Natural killer cell (primary cell): ENCODE results near the gene PRRG4. TPM values are rescaled to one million over a fixed set of nuclear protein-coding genes. Genes with fewer than 3 reads are reported as not detected.
A peak's percentile ranks its signal among the peaks of the same experiment; 100 is the strongest.
"Not testable (repeated sequence)": the region's sequence is repeated elsewhere in the genome, so short reads cannot be mapped to it uniquely, and the experiment has no call there.

Experiments
- ATAC-seq, 3 donors: fragments of 150-1000 bp in 2 of 3; fragments of 200-7000 bp in 1 of 3; cut with Tn5 transposase; 1 replicate in 1 of 3; 2 replicates in 2 of 3; pipeline ENCODE4 v1.10.0; 2021; ENCODE audit warnings: mild to moderate bottlenecking in 2 of 3, moderate library complexity in 2 of 3
- DNase-seq, 2 donors: peaks; one replicate each; pipeline versions ENCODE4 v3.0.0 to v3.0.0-alpha.2; 2013 to 2021; ENCODE audit warnings: mixed read lengths in 1 of 2
- H3K27ac ChIP-seq: one replicate; pipeline ENCODE4 v1.5.1; 2013; ENCODE audit warnings: mild to moderate bottlenecking, low read length
- H3K27me3 ChIP-seq: one replicate; pipeline ENCODE4 v1.6.1; 2013; ENCODE audit warnings: low read length; ENCODE audit not compliant: control insufficient read depth, insufficient read depth
- H3K36me3 ChIP-seq: one replicate; pipeline ENCODE4 v1.6.1; 2013; ENCODE audit warnings: low read length; ENCODE audit not compliant: control insufficient read depth, insufficient read depth
- H3K4me1 ChIP-seq: one replicate; pipeline ENCODE4 v1.6.1; 2013; ENCODE audit warnings: low read length; ENCODE audit not compliant: control insufficient read depth, insufficient read depth
- H3K4me3 ChIP-seq: one replicate; pipeline ENCODE4 v1.5.1; 2013; ENCODE audit warnings: low read length
- H3K9me3 ChIP-seq: one replicate; pipeline ENCODE4 v1.6.1; 2013; ENCODE audit warnings: low read length; ENCODE audit not compliant: control insufficient read depth, insufficient read depth
- H3K27ac Mint-ChIP-seq, 2 donors: one replicate each; pipeline ENCODE4 v1.8.0; 2022; ENCODE audit warnings: mild to moderate bottlenecking in 2 of 2, mixed read lengths in 2 of 2, moderate library complexity in 1 of 2
- H3K27me3 Mint-ChIP-seq, 2 donors: one replicate each; pipeline ENCODE4 v1.8.0; 2022; ENCODE audit warnings: low read depth in 2 of 2, mixed read lengths in 2 of 2
- H3K36me3 Mint-ChIP-seq: one replicate; pipeline ENCODE4 v1.8.0; 2022; ENCODE audit warnings: mixed read lengths
- H3K4me1 Mint-ChIP-seq, 2 donors: one replicate each; pipeline ENCODE4 v1.8.0; 2022; ENCODE audit warnings: mixed read lengths in 2 of 2
- H3K4me3 Mint-ChIP-seq: one replicate; pipeline ENCODE4 v1.8.0; 2022; ENCODE audit warnings: mild to moderate bottlenecking, moderate library complexity, mixed read lengths
- H3K9me3 Mint-ChIP-seq, 2 donors: one replicate each; pipeline ENCODE4 v1.8.0; 2022; ENCODE audit warnings: mixed read lengths in 2 of 2
- WGBS: methylation state at CpG from one replicate; pipeline ENCODE4 v1.1.7; 2013; ENCODE audit warnings: missing lambda C conversion rate; ENCODE audit not compliant: insufficient coverage; 5-methylcytosine and 5-hydroxymethylcytosine counted together
- intact Hi-C: fragments of 100-400 bp; cut with micrococcal nuclease; formaldehyde crosslinking; loops from one replicate; pipeline ENCODE4 v1.14.2; 2022
- total RNA-seq, 4 donors: library from RNA; stranded (reverse); fragments of 120-200 nt in 1 of 4; gene quantifications; one replicate each; pipeline versions ENCODE4 v1.2.3 to v1.2.4, GENCODE V29; 2013 to 2022
- TF ChIP-seq, protein P1 (sequence below): fragments of 200-600 bp; IDR thresholded peaks from one replicate; pipeline ENCODE4 v1.8.0; 2022; ENCODE audit warnings: antibody characterized with exemption

Gene PRRG4
- total RNA-seq = under 1 TPM; 0.14 to 0.25 (median 0.19) TPM
- total RNA-seq (2013) = 0.16 TPM

DNA sequence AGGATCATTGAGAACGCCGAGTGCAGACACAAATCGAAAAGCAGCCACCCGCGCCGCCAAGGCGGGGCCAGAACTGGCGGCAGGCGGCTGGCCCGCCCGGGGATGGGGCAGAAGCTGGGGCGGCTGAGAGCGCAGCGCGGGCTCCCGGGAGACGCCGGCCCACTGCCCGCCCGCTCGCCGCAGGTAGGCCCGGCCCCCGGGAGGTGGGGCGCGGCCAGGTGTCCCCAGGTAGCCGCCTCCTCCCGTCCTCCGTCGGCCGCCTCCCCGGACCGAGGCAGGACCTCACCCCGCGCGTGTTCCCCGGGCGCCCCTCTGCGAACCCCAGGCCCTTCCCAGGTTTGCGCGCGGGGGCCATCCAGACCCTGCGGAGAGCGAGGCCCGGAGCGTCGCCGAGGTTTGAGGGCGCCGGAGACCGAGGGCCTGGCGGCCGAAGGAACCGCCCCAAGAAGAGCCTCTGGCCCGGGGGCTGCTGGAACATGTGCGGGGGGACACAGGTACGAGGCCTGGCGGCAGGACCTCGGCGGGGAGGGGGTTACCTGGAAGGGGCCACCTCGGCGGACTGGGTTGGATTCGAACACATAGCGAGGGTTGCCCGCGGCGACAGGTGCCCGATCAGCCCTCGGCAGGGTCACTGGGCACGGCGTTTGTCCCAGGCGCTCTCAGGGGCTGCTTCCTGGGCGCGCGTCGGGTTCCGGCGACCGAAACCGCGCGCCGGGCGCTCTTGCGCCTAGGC, at the start of gene PRRG4:
Gene PRRG4, plus strand, starts transcription at position 248 of the 733 bp plus-strand sequence. CDS start 603 bp downstream, outside the sequence.
- no peaks in the 10 kb centered on the region for H3K9me3 Mint-ChIP-seq
- Histone ChIP-seq H3K4me1 (peaks cover 11% of the 10 kb centered on the region), H3K27ac (no peak within 1 kb of the TSS), H3K4me3 (peak within 1 kb of the TSS; percentile 31), H3K27me3 (no peaks in the 10 kb centered on the region), H3K36me3 (no peaks in the 10 kb centered on the region), H3K9me3 (no peaks in the 10 kb centered on the region)
- H3K27me3 Mint-ChIP-seq = peaks cover 12% of the 10 kb centered on the region in 2 donors
- no peaks in the 10 kb centered on the region for H3K36me3 Mint-ChIP-seq
- WGBS = under 1% methylated on average over 85 of the region's 85 CpGs
- peaks cover 7 to 13% of the 10 kb centered on the region in 2 donors for H3K4me1 Mint-ChIP-seq
- peak within 1 kb of the TSS; percentile 81 for H3K4me3 Mint-ChIP-seq
- DNase-seq (peak; percentile 18 to 21), ATAC-seq (peak; percentile 53 to 73 (median 70))
- intact Hi-C loops = no loop called here
- H3K27ac Mint-ChIP-seq = peak within 1 kb of the TSS in 1 of 2 donors; percentile 40
- TF ChIP-seq, protein P1, sequence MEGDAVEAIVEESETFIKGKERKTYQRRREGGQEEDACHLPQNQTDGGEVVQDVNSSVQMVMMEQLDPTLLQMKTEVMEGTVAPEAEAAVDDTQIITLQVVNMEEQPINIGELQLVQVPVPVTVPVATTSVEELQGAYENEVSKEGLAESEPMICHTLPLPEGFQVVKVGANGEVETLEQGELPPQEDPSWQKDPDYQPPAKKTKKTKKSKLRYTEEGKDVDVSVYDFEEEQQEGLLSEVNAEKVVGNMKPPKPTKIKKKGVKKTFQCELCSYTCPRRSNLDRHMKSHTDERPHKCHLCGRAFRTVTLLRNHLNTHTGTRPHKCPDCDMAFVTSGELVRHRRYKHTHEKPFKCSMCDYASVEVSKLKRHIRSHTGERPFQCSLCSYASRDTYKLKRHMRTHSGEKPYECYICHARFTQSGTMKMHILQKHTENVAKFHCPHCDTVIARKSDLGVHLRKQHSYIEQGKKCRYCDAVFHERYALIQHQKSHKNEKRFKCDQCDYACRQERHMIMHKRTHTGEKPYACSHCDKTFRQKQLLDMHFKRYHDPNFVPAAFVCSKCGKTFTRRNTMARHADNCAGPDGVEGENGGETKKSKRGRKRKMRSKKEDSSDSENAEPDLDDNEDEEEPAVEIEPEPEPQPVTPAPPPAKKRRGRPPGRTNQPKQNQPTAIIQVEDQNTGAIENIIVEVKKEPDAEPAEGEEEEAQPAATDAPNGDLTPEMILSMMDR = no peak

- WGBS = 100% methylated on average over 2 of the region's 2 CpGs
- H3K9me3 Mint-ChIP-seq, intact Hi-C loops, H3K36me3 Mint-ChIP-seq, H3K27ac Mint-ChIP-seq, H3K4me3 Mint-ChIP-seq, DNase-seq, H3K27me3 ChIP-seq, H3K4me1 Mint-ChIP-seq, H3K36me3 ChIP-seq, H3K4me3 ChIP-seq, H3K9me3 ChIP-seq, ATAC-seq, H3K27me3 Mint-ChIP-seq, H3K4me1 ChIP-seq, H3K27ac ChIP-seq: not testable (repeated sequence)
Observed at GRCh38 chr11:32780839-32781238, 48.9 kb upstream of the PRRG4 start.

- Mint-ChIP-seq H3K27me3 (no peaks in the 10 kb centered on the region), H3K4me3 (no peak overlapping the region), H3K27ac (no peak overlapping the region), H3K4me1 (no peaks in the 10 kb centered on the region), H3K9me3 (no peaks in the 10 kb centered on the region), H3K36me3 (no peaks in the 10 kb centered on the region)
- ATAC-seq = no peak
- H3K27ac ChIP-seq = no peak overlapping the region
- no peaks in the 10 kb centered on the region for H3K27me3 ChIP-seq
- no peaks in the 10 kb centered on the region for H3K36me3 ChIP-seq
- no peaks in the 10 kb centered on the region for H3K4me1 ChIP-seq
- no peak for DNase-seq
- H3K9me3 ChIP-seq = no peaks in the 10 kb centered on the region
- no peak overlapping the region for H3K4me3 ChIP-seq
- TF ChIP-seq, protein P1 = no peak
- 83% methylated on average over 5 of the region's 5 CpGs for WGBS
- intact Hi-C loops = no loop called here
Observed at GRCh38 chr11:32781721-32782120, 48.0 kb upstream of the PRRG4 start.

DNA sequence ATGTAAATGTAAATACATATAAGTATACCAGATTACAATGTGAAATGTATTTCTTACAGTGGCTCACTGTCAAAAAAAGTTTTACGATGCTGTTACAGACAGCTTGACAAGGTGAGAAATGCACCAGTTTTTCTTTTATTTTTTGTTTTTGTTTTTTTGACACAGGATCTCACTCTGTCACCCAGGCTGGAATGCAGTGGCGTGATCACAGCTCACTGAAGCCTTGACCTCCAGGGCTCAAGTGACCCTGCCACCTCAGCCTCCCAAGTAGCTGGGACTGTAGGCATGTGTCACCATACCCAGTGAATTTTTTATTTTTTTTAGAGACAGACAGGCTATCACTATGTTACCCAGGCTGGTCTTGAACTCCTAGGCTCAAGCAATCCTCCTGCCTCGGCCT, 44.5 kb upstream of the PRRG4 start:
- WGBS = 87% methylated on average over 3 of the region's 3 CpGs
- H3K4me3 Mint-ChIP-seq = no peak overlapping the region

More for the DNA sequence above, 44.5 kb upstream of the PRRG4 start:
- TF ChIP-seq, protein P1 = no peak
- DNase-seq = no peak
- Histone ChIP-seq H3K4me1 (no peaks in the 10 kb centered on the region), H3K9me3 (no peaks in the 10 kb centered on the region), H3K36me3 (no peaks in the 10 kb centered on the region), H3K27ac (no peak overlapping the region), H3K4me3 (no peak overlapping the region), H3K27me3 (no peaks in the 10 kb centered on the region)
- intact Hi-C loops = no loop called here
- Mint-ChIP-seq H3K4me1 (no peaks in the 10 kb centered on the region), H3K27me3 (no peaks in the 10 kb centered on the region), H3K27ac (no peak overlapping the region), H3K36me3 (no peaks in the 10 kb centered on the region), H3K9me3 (no peaks in the 10 kb centered on the region)
- ATAC-seq = no peak
